ENCODE measurements around the gene CD36. TPM values are rescaled to one million over a fixed set of nuclear protein-coding genes. Genes with fewer than 3 reads are reported as not detected.

Gene CD36
- total RNA-seq, 6 experiments from 2014 or later = 14.0 to 73.8 (median 34.7) TPM

- intact Hi-C loops (cut with DNase I) = no loop called here
- peaks cover 0 to 29% (median 10%) of the 10 kb centered on the region in 4 donors for H3K4me1 ChIP-seq
- TF ChIP-seq CTCF (IDR thresholded peaks at IDR 0.05) (no peak), POLR2A (IDR thresholded peaks at IDR 0.05) (no peak)
- peak overlapping the region in 1 of 3 donors; percentile 28 for H3K27ac ChIP-seq
- DNase-seq (no peak), ATAC-seq (no peak)
- 39% methylated on average over 2 of the region's 2 CpGs for WGBS (ENCODE audit: insufficient coverage, low coverage, low lambda C conversion rate, missing lambda C conversion rate)
- H3K36me3 ChIP-seq = no peaks in the 10 kb centered on the region
- H3K27me3 ChIP-seq = no peaks in the 10 kb centered on the region
- no peak overlapping the region for H3K4me3 ChIP-seq
- no peaks in the 10 kb centered on the region for H3K9me3 ChIP-seq
These were observed 988 bp upstream of the CD36 start for GRCh38 chr7:80637454-80637853.

- ATAC-seq (no peak), DNase-seq (no peak)
- Histone ChIP-seq H3K36me3 (no peaks in the 10 kb centered on the region), H3K4me1 (peaks cover 0 to 20% (median 3%) of the 10 kb centered on the region in 4 donors), H3K9me3 (no peaks in the 10 kb centered on the region), H3K4me3 (peak overlapping the region in 1 of 3 donors; percentile 1), H3K27me3 (no peaks in the 10 kb centered on the region), H3K27ac (no peak overlapping the region)
- TF ChIP-seq CTCF (IDR thresholded peaks at IDR 0.05) (no peak), POLR2A (IDR thresholded peaks at IDR 0.05) (no peak)
- intact Hi-C loops (cut with DNase I) = no loop called here
These were observed 569 bp downstream of the CD36 start for GRCh38 chr7:80639011-80639410.

- Histone ChIP-seq H3K9me3 (no peaks in the 10 kb centered on the region), H3K27me3 (no peaks in the 10 kb centered on the region), H3K36me3 (no peaks in the 10 kb centered on the region), H3K4me3 (no peak overlapping the region), H3K27ac (peak overlapping the region in 1 of 3 donors; percentile 28), H3K4me1 (peaks cover 0 to 10% (median 0%) of the 10 kb centered on the region in 4 donors)
- TF ChIP-seq POLR2A (IDR thresholded peaks at IDR 0.05) (no peak), CTCF (IDR thresholded peaks at IDR 0.05) (no peak)
- ATAC-seq (no peak), DNase-seq (no peak)
- intact Hi-C loops (cut with DNase I) = no loop called here
- WGBS (ENCODE audit: insufficient coverage, low coverage, low lambda C conversion rate, missing lambda C conversion rate) = 71% methylated on average over 1 of the region's 1 CpG
These were observed 2.4 kb downstream of the CD36 start for GRCh38 chr7:80640846-80641245.

GRCh38 chr7:80641548-80641947 lies 3.1 kb downstream of the CD36 start:
- intact Hi-C loops (cut with DNase I) = no loop called here
- TF ChIP-seq CTCF (IDR thresholded peaks at IDR 0.05) = no peak
- no peak for TF ChIP-seq POLR2A (IDR thresholded peaks at IDR 0.05)
- Histone ChIP-seq H3K27ac (peak overlapping the region in 1 of 3 donors; percentile 28), H3K9me3 (no peaks in the 10 kb centered on the region), H3K27me3 (no peaks in the 10 kb centered on the region), H3K4me1 (peaks cover 0 to 10% (median 0%) of the 10 kb centered on the region in 4 donors), H3K4me3 (no peak overlapping the region), H3K36me3 (no peaks in the 10 kb centered on the region)
- ATAC-seq (no peak), DNase-seq (no peak)

- TF ChIP-seq POLR2A (IDR thresholded peaks at IDR 0.05) = no peak
- no peak for TF ChIP-seq CTCF (IDR thresholded peaks at IDR 0.05)
- ATAC-seq (peak; percentile 80 to 90 (median 88)), DNase-seq (no peak)
- H3K4me1 ChIP-seq = peaks cover 0 to 10% (median 0%) of the 10 kb centered on the region in 4 donors
- no peaks in the 10 kb centered on the region for H3K36me3 ChIP-seq
- no peaks in the 10 kb centered on the region for H3K27me3 ChIP-seq
- no peaks in the 10 kb centered on the region for H3K9me3 ChIP-seq
- intact Hi-C loops (cut with DNase I) = no loop called here
- H3K27ac ChIP-seq = no peak overlapping the region
- no peak overlapping the region for H3K4me3 ChIP-seq
- WGBS (ENCODE audit: insufficient coverage, low coverage, low lambda C conversion rate, missing lambda C conversion rate) = 22% methylated on average over 1 of the region's 1 CpG
These were observed 4.4 kb downstream of the CD36 start for GRCh38 chr7:80642871-80643270.

All from right lobe of liver (tissue), 6 donors.